Thyroid gland (tissue), 4 donors: ENCODE measurements around the gene EIF3K.

ENCODE experiments used
- CTCF ChIP-seq, 6 experiments: fragments of 200-600 bp in 3 of 6; fragments of 450-650 bp in 3 of 6; sonication (generic) in 3 of 6; IDR thresholded peaks; one replicate each; pipeline ENCODE4 v1.5.1; 2016 to 2019; ENCODE audit warnings: antibody characterized with exemption in 6 of 6, mild to moderate bottlenecking in 2 of 6, inconsistent platforms in 1 of 6, moderate library complexity in 1 of 6
- POLR2A ChIP-seq, 2 donors: fragments of 450-650 bp; IDR thresholded peaks; one replicate each; pipeline ENCODE4 v1.6.1; 2017; ENCODE audit warnings: antibody characterized with exemption in 2 of 2, mild to moderate bottlenecking in 2 of 2, moderate library complexity in 1 of 2

- TF ChIP-seq CTCF (IDR thresholded peaks at IDR 0.05) (no peak), POLR2A (IDR thresholded peaks at IDR 0.05) (no peak)
These were observed 16.8 kb downstream of the EIF3K start for GRCh38 chr19:38635483-38636399.
